RWPE2 (cell line): ENCODE results near the gene RAC2.
A peak's percentile ranks its signal among the peaks of the same experiment; 100 is the strongest.

Experiments
- ATAC-seq: fragments of 200-7000 bp; cut with Tn5 transposase; 3 replicates; pipeline ENCODE4 v1.9.1; 2021; ENCODE audit warnings: low read depth
- DNase-seq: peaks from one replicate; pipeline ENCODE4 v3.0.0-alpha.2; 2020; ENCODE audit warnings: low spot score
- H3K27ac ChIP-seq: fragments of 450-650 bp; 2 replicates; pipeline ENCODE4 v1.5.1; 2017; ENCODE audit warnings: mild to moderate bottlenecking; ENCODE audit not compliant: poor library complexity, severe bottlenecking
- H3K27me3 ChIP-seq: fragments of 250-450 bp; sonication (Bioruptor Pico); 2 replicates; pipeline ENCODE4 v1.5.1; 2021; ENCODE audit warnings: mild to moderate bottlenecking, moderate library complexity; ENCODE audit not compliant: insufficient read depth, poor library complexity, severe bottlenecking
- H3K36me3 ChIP-seq: fragments of 250-450 bp; sonication (Bioruptor Pico); 2 replicates; pipeline ENCODE4 v1.5.1; 2020; ENCODE audit warnings: low read depth, mild to moderate bottlenecking, moderate library complexity
- H3K4me1 ChIP-seq: fragments of 250-450 bp; sonication (Bioruptor Pico); 2 replicates; pipeline ENCODE4 v1.5.1; 2021; ENCODE audit warnings: mild to moderate bottlenecking, moderate library complexity; ENCODE audit not compliant: insufficient read depth, poor library complexity, severe bottlenecking
- H3K4me3 ChIP-seq: fragments of 250-450 bp; sonication (Bioruptor Pico); 2 replicates; pipeline ENCODE4 v1.5.1; 2021; ENCODE audit warnings: mild to moderate bottlenecking, moderate library complexity; ENCODE audit not compliant: severe bottlenecking
- H3K9me3 ChIP-seq: fragments of 250-450 bp; sonication (Bioruptor Pico); 2 replicates; pipeline ENCODE4 v1.5.1; 2021; ENCODE audit warnings: mild to moderate bottlenecking, moderate library complexity; ENCODE audit not compliant: severe bottlenecking
- TF ChIP-seq, protein P1 (sequence below): fragments of 450-650 bp; IDR thresholded peaks from one replicate; pipeline ENCODE4 v1.5.1; 2017; ENCODE audit warnings: mild to moderate bottlenecking, moderate library complexity; ENCODE audit not compliant: poor library complexity, severe bottlenecking

The RAC2 gene

DNA sequence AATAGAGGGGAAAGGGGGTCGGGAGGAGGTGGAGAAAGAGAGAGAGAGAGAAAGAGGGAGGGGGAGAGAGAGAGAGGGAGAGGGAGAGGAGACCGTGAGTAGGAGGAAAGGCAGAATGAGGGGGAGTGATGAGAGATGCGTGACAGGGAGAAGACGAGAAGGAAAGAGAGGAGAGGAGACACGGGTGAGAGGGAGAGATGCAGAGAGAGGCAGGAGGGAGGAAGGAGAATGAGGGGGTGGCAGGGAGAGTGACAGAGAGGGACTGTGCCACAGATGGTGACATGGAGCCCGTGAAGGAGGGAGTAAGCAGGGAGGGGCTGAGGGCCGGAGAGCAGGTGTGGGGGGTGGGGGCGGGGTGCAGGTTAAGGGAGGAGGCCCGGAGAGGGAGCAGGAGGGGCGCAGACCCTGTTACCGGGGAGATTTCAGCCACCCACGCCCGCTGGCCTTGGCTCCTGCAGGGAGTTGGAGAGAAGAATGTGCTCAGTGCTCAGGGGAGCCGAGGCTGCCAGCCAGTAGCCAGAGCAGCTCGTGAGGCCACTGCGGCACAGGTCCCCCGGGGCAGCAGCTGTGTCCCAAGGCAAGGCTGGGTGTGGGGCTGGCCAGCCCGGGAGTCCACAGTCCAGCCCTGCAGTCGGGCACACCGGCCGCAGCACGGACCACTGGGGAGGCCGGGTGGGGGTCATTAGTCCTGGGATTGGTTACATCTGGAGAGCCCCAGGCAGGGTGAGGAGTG, 31.7 kb downstream of the RAC2 start, which contains the start of gene SSTR3:
SSTR3 (minus strand) TSS at position 304 of the 733 bp plus-strand sequence. CDS start 4,674 bp downstream, outside the sequence.
- TF ChIP-seq, protein P1, sequence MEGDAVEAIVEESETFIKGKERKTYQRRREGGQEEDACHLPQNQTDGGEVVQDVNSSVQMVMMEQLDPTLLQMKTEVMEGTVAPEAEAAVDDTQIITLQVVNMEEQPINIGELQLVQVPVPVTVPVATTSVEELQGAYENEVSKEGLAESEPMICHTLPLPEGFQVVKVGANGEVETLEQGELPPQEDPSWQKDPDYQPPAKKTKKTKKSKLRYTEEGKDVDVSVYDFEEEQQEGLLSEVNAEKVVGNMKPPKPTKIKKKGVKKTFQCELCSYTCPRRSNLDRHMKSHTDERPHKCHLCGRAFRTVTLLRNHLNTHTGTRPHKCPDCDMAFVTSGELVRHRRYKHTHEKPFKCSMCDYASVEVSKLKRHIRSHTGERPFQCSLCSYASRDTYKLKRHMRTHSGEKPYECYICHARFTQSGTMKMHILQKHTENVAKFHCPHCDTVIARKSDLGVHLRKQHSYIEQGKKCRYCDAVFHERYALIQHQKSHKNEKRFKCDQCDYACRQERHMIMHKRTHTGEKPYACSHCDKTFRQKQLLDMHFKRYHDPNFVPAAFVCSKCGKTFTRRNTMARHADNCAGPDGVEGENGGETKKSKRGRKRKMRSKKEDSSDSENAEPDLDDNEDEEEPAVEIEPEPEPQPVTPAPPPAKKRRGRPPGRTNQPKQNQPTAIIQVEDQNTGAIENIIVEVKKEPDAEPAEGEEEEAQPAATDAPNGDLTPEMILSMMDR, result no peak
- Histone ChIP-seq H3K27me3 (no peaks in the 10 kb centered on the region), H3K4me3 (no peak within 1 kb of the TSS), H3K36me3 (no peaks in the 10 kb centered on the region), H3K4me1 (no peaks in the 10 kb centered on the region), H3K27ac (no peak within 1 kb of the TSS), H3K9me3 (no peaks in the 10 kb centered on the region)
- peak; percentile 42 for DNase-seq
- ATAC-seq, result peak; percentile 51; the same call in 2 of the 3 replicates

DNA sequence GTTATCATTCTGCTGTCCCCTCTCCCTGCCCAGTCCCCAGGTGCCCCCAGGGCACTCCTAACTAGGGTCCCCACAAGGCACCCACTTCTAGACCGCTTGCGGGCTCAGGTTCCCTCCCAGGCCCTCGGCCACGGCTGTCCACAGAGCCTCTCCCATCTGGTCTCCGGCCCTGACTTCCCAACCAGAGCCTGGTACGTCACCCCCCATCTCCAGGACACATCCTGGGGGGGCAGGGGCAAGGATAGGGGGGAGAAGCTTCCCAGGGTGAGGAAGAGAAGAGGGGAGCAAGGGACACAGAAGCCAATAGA, 32.2 kb downstream of the RAC2 start:
- TF ChIP-seq, protein P1, result no peak
- Histone ChIP-seq H3K27me3 (no peaks in the 10 kb centered on the region), H3K9me3 (no peaks in the 10 kb centered on the region), H3K36me3 (no peaks in the 10 kb centered on the region), H3K4me1 (no peaks in the 10 kb centered on the region), H3K27ac (no peak overlapping the region), H3K4me3 (no peak overlapping the region)
- no peak for DNase-seq
- ATAC-seq, result no peak

DNA sequence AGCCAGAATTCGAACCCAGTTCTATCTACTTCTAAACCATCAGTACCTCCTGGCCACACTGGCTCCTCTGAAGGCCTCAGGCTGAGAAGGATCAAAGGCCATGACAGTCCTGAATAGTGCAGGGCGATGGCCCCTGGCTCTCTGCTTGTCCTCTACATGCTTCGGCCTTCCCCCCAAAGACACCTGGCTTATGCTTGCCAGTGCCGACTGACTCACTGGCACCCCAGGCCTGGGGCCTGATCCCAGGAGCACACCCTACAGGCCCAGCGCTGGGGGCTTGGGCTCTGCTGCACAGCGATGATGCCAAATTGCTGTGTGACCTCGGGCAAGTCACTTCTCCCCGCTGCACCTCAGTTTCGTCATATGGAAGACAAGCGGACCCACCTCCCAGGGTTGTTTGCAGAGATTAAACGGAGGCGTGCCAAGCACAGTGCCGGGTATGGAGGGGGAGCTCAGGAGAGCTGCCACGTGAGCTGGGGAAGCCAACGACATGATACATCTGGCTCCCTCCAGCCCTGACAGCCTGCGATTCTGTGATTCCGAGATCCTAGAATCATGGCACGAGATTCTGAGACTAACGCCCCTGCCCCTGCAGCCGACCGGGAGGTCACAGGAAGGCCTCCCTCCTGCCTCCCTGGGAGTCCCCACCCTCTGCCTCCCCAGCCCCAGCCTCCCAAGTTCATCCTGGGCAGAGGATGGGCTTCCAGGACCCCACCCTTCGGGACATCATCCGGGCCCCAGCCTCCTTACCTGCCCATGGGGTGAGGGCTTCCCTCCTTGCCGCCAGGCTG, 32.8 kb downstream of the RAC2 start:
- no peak for ATAC-seq

DNA sequence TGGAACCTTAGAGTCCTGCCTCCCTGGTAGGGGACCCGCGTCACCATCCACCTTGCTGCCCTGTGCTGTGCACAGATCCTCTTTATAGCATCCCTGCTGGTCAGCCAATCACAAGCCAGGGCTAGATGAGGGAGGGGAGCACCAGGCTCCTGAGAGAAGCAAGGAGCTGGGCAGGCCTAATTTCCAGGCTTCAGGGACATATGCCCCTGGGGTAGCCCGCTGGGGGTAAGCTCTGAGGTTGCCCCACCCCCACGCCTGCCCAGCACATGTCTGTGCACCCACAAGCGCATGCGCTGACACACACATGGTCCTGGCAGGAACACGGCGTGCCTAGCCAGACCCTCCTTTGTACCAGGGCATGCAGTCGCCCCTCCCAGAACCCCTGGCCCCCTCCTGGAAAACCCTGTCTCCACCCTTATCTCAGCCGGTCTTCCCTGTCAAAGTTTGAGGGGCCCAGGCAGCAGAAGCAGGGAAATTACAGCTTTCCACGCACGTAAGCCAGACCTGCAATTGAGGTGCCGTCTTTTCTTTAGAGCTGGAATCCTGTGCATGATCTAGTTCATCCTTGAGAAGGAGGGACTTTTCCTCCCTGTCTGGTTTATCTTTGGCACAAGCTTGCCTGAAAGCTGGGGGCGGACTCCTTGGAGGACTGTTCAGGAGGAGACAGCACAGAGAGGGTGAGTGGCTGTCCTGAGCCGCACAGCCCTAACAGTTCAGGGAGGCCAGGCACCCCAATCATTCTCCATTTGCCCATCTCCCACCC, 33.8 kb downstream of the RAC2 start:
- H3K4me1 ChIP-seq, result no peaks in the 10 kb centered on the region
- H3K27me3 ChIP-seq, result no peaks in the 10 kb centered on the region
- DNase-seq, result peak; percentile 43
- TF ChIP-seq, protein P1, result no peak
- H3K27ac ChIP-seq, result no peak overlapping the region
- H3K36me3 ChIP-seq, result no peaks in the 10 kb centered on the region
- no peak overlapping the region for H3K4me3 ChIP-seq
- ATAC-seq, result no peak
- no peaks in the 10 kb centered on the region for H3K9me3 ChIP-seq

More for the DNA sequence above, 32.8 kb downstream of the RAC2 start:
- no peaks in the 10 kb centered on the region for H3K9me3 ChIP-seq
- peak; percentile 37 for DNase-seq
- H3K4me3 ChIP-seq, result no peak overlapping the region
- no peaks in the 10 kb centered on the region for H3K4me1 ChIP-seq
- H3K27ac ChIP-seq, result no peak overlapping the region
- H3K36me3 ChIP-seq, result no peaks in the 10 kb centered on the region
- H3K27me3 ChIP-seq, result no peaks in the 10 kb centered on the region
- TF ChIP-seq, protein P1, result no peak
